Immature natural killer cell (primary cell): ENCODE results near the gene UBLCP1. TPM values are rescaled to one million over a fixed set of nuclear protein-coding genes. Genes with fewer than 3 reads are reported as not detected.

Source experiments
- DNase-seq, 3 donors: peaks; one replicate each; pipeline ENCODE4 v3.0.0; 2022; ENCODE audit warnings: mixed read lengths in 1 of 3
- H3K27ac Mint-ChIP-seq, 6 donors: one replicate each; pipeline ENCODE4 v1.8.0; 2020; ENCODE audit warnings: mixed read lengths in 6 of 6, mild to moderate bottlenecking in 5 of 6, inconsistent platforms in 4 of 6, moderate library complexity in 3 of 6
- H3K27me3 Mint-ChIP-seq, 3 donors: one replicate each; pipeline ENCODE4 v1.8.0; 2020 to 2021; ENCODE audit warnings: low read depth in 3 of 3, mild to moderate bottlenecking in 3 of 3, mixed read lengths in 3 of 3, moderate library complexity in 3 of 3, inconsistent platforms in 1 of 3
- H3K36me3 Mint-ChIP-seq, 3 donors: one replicate each; pipeline ENCODE4 v1.8.0; 2020; ENCODE audit warnings: mixed read lengths in 3 of 3, inconsistent platforms in 2 of 3, mild to moderate bottlenecking in 2 of 3
- H3K4me1 Mint-ChIP-seq, 2 donors: one replicate each; pipeline ENCODE4 v1.8.0; 2020; ENCODE audit warnings: inconsistent platforms in 2 of 2, mild to moderate bottlenecking in 2 of 2, mixed read lengths in 2 of 2, moderate library complexity in 1 of 2
- H3K4me3 Mint-ChIP-seq, 5 donors: one replicate each; pipeline ENCODE4 v1.8.0; 2020; ENCODE audit warnings: mild to moderate bottlenecking in 5 of 5, mixed read lengths in 5 of 5, inconsistent platforms in 3 of 5, moderate library complexity in 3 of 5
- H3K9me3 Mint-ChIP-seq, 6 donors: one replicate each; pipeline ENCODE4 v1.8.0; 2020; ENCODE audit warnings: mild to moderate bottlenecking in 6 of 6, mixed read lengths in 6 of 6, inconsistent platforms in 4 of 6, moderate library complexity in 3 of 6
- polyA plus RNA-seq, 3 donors: library from polyadenylated mRNA; unstranded; fragments of 300-500 nt; fragmentation: Illumina TruSeq; gene quantifications; one replicate each; pipeline ENCODE4 v1.2.3, GENCODE V29; 2021

The UBLCP1 gene
- polyA plus RNA-seq, 3 donors from 2014 or later = 56.5 to 90.5 (median 68.7) TPM

- H3K4me3 Mint-ChIP-seq = peak overlapping the region; percentile 50 to 69 (median 55)
- H3K4me1 Mint-ChIP-seq = peaks cover 18 to 26% of the 10 kb centered on the region in 2 donors
- H3K27me3 Mint-ChIP-seq = peaks cover 0 to 11% (median 1%) of the 10 kb centered on the region in 3 donors
- peaks cover 0 to 1% (median 0%) of the 10 kb centered on the region in 6 donors for H3K9me3 Mint-ChIP-seq
- H3K36me3 Mint-ChIP-seq = no peaks in the 10 kb centered on the region
- peak overlapping the region in 1 of 6 donors; percentile 64 for H3K27ac Mint-ChIP-seq
- DNase-seq = peak; percentile 59 to 68 (median 64)
These were observed 68.2 kb downstream of the UBLCP1 start for GRCh38 chr5:159331093-159331973.

- Mint-ChIP-seq H3K27ac (no peak overlapping the region), H3K4me1 (peaks cover 34 to 42% of the 10 kb centered on the region in 2 donors), H3K36me3 (no peaks in the 10 kb centered on the region)
These were observed 69.9 kb downstream of the UBLCP1 start for GRCh38 chr5:159332800-159333544.

GRCh38 chr5:159333545-159333925 lies 70.4 kb downstream of the UBLCP1 start:
- Mint-ChIP-seq H3K4me3 (no peak overlapping the region), H3K27ac (no peak overlapping the region), H3K4me1 (peaks cover 40 to 48% of the 10 kb centered on the region in 2 donors), H3K36me3 (no peaks in the 10 kb centered on the region), H3K27me3 (peaks cover 0 to 7% (median 0%) of the 10 kb centered on the region in 3 donors), H3K9me3 (no peaks in the 10 kb centered on the region)
- no peak for DNase-seq

More at GRCh38 chr5:159332800-159333544, 69.9 kb downstream of the UBLCP1 start:
- Mint-ChIP-seq H3K9me3 (no peaks in the 10 kb centered on the region), H3K4me3 (peak overlapping the region in 2 of 5 donors; percentile 47 to 55), H3K27me3 (peaks cover 0 to 11% (median 0%) of the 10 kb centered on the region in 3 donors)
- no peak for DNase-seq

Other genes with a start within 250 kb of the UBLCP1 start
- gene EBF1, start 163.4 kb upstream of the UBLCP1 start, polyA plus RNA-seq = not detected
- 10 to 100 TPM in 1 of 3 donors, 1 to 10 TPM in 2; 4.3 to 11.1 (median 5.9) TPM for gene RNF145, start 53.7 kb upstream of the UBLCP1 start, polyA plus RNA-seq
- gene IL12B, start 67.2 kb downstream of the UBLCP1 start, polyA plus RNA-seq = not detected